Liver (tissue), 9 donors: ENCODE results near the gene NXPE2. TPM values are rescaled to one million over a fixed set of nuclear protein-coding genes. Genes with fewer than 3 reads are reported as not detected.
"Not testable (repeated sequence)": the region's sequence is repeated elsewhere in the genome, so short reads cannot be mapped to it uniquely, and the experiment has no call there.

Experiments
- DNase-seq: peaks from one replicate; pipeline ENCODE4 v3.0.0-alpha.2; 2017; ENCODE audit warnings: low spot score
- H3K27ac ChIP-seq, 2 donors: one replicate each; pipeline ENCODE4 v1.7.0; 2013; ENCODE audit warnings: inconsistent platforms in 2 of 2, low read length in 2 of 2, control low read depth in 1 of 2, low read depth in 1 of 2, mild to moderate bottlenecking in 1 of 2
- H3K27me3 ChIP-seq, 4 donors: one replicate each; pipeline versions ENCODE4 v1.6.1 to v1.7.0; 2013; ENCODE audit warnings: low read length in 3 of 4, inconsistent platforms in 1 of 4, mild to moderate bottlenecking in 1 of 4, moderate library complexity in 1 of 4; ENCODE audit not compliant: control insufficient read depth in 4 of 4, insufficient read depth in 4 of 4
- H3K36me3 ChIP-seq, 4 donors: one replicate each; pipeline versions ENCODE4 v1.6.1 to v1.7.0; 2013; ENCODE audit warnings: low read length in 3 of 4, mild to moderate bottlenecking in 3 of 4, low read depth in 1 of 4, moderate library complexity in 1 of 4; ENCODE audit not compliant: control insufficient read depth in 4 of 4, insufficient read depth in 3 of 4
- H3K4me1 ChIP-seq, 4 donors: one replicate each; pipeline versions ENCODE4 v1.6.1 to v1.7.0; 2013; ENCODE audit warnings: low read length in 3 of 4, mild to moderate bottlenecking in 3 of 4, moderate library complexity in 1 of 4; ENCODE audit not compliant: control insufficient read depth in 4 of 4, insufficient read depth in 4 of 4
- H3K4me3 ChIP-seq, 3 donors: one replicate each; pipeline versions ENCODE4 v1.6.1 to v1.7.0; 2013; ENCODE audit warnings: low read length in 3 of 3, control low read depth in 1 of 3, low read depth in 1 of 3, mild to moderate bottlenecking in 1 of 3
- H3K9ac ChIP-seq, 2 donors: one replicate each; pipeline ENCODE4 v1.7.0; 2013; ENCODE audit warnings: low read length in 2 of 2, mild to moderate bottlenecking in 2 of 2, moderate library complexity in 2 of 2, control low read depth in 1 of 2, low read depth in 1 of 2
- H3K9me3 ChIP-seq, 4 donors: one replicate each; pipeline versions ENCODE4 v1.6.1 to v1.7.0; 2013; ENCODE audit warnings: low read length in 3 of 4; ENCODE audit not compliant: control insufficient read depth in 4 of 4
- CTCF ChIP-seq: fragments of 150-350 bp; IDR thresholded peaks from 2 replicates; pipeline ENCODE4 v1.5.1; 2017; ENCODE audit warnings: improper control_type of control experiment, low read depth, low read length; ENCODE audit not compliant: missing input control
- EGR1 ChIP-seq, 2 donors: IDR thresholded peaks; 2 replicates each; pipeline ENCODE4 v1.6.1; 2016 to 2018; ENCODE audit warnings: antibody characterized with exemption in 2 of 2, low read depth in 2 of 2
- FOXA1 ChIP-seq: IDR thresholded peaks from 2 replicates; pipeline ENCODE4 v1.6.1; 2016; ENCODE audit warnings: antibody characterized with exemption
- FOXA2 ChIP-seq: IDR thresholded peaks from 2 replicates; pipeline ENCODE4 v1.6.1; 2016; ENCODE audit warnings: antibody characterized with exemption
- GABPA ChIP-seq, 2 donors: IDR thresholded peaks in 1 of 2; conservative IDR thresholded peaks in 1 of 2; 2 replicates each; pipeline ENCODE4 v1.6.1; 2016; ENCODE audit warnings: antibody characterized with exemption in 2 of 2, mild to moderate bottlenecking in 1 of 2, moderate library complexity in 1 of 2
- HNF4A ChIP-seq, 2 donors: conservative IDR thresholded peaks; 2 replicates each; pipeline ENCODE4 v1.6.1; 2016; ENCODE audit warnings: antibody characterized with exemption in 2 of 2, mild to moderate bottlenecking in 2 of 2
- HNF4G ChIP-seq: IDR thresholded peaks from 2 replicates; pipeline ENCODE4 v1.6.1; 2016; ENCODE audit warnings: antibody characterized with exemption
- JUND ChIP-seq, 2 donors: IDR thresholded peaks; 2 replicates each; pipeline ENCODE4 v1.6.1; 2016; ENCODE audit warnings: antibody characterized with exemption in 2 of 2
- NR2F2 ChIP-seq: IDR thresholded peaks from 2 replicates; pipeline ENCODE4 v1.6.1; 2016; ENCODE audit warnings: antibody characterized with exemption
- RAD21 ChIP-seq, 2 donors: IDR thresholded peaks; 2 replicates each; pipeline ENCODE4 v1.6.1; 2016; ENCODE audit warnings: antibody characterized with exemption in 2 of 2, mild to moderate bottlenecking in 2 of 2
- REST ChIP-seq: IDR thresholded peaks from 2 replicates; pipeline ENCODE4 v1.6.1; 2016; ENCODE audit warnings: antibody characterized with exemption, mild to moderate bottlenecking
- RXRA ChIP-seq, 2 donors: IDR thresholded peaks; 2 replicates each; pipeline ENCODE4 v1.6.1; 2017 to 2018; ENCODE audit warnings: antibody characterized with exemption in 2 of 2, mild to moderate bottlenecking in 1 of 2
- SP1 ChIP-seq: IDR thresholded peaks from 2 replicates; pipeline ENCODE4 v1.6.1; 2018; ENCODE audit warnings: antibody characterized with exemption, mild to moderate bottlenecking
- TAF1 ChIP-seq: conservative IDR thresholded peaks from 2 replicates; pipeline ENCODE4 v1.6.1; 2016; ENCODE audit warnings: antibody characterized with exemption, mild to moderate bottlenecking
- YY1 ChIP-seq: IDR thresholded peaks from 2 replicates; pipeline ENCODE4 v1.6.1; 2016; ENCODE audit warnings: antibody characterized with exemption, mild to moderate bottlenecking
- WGBS: extraction: QIAGEN DNeasy Blood & Tissue Kit; methylation state at CpG from one replicate; pipeline ENCODE4 v1.1.7; 2013; 5-methylcytosine and 5-hydroxymethylcytosine counted together
- polyA plus RNA-seq, 2 donors: library from polyadenylated mRNA; stranded (reverse) in 1 of 2; unstranded in 1 of 2; fragments of 200-250 nt in 1 of 2; fragments of >200 nt in 1 of 2; fragmentation: Nextera tagmentation in 1 of 2; extraction: Ambion mirVana in 1 of 2; gene quantifications; one replicate each; pipeline versions ENCODE4 v1.2.1 to v1.2.3, GENCODE V29; 2013 to 2015
- total RNA-seq, 2 donors: library from RNA; depleted of rRNA; stranded (reverse); fragments of >200 nt; gene quantifications; one replicate each; pipeline ENCODE4 v1.2.3, GENCODE V29; 2014
- TF ChIP-seq, protein P1 (sequence below): IDR thresholded peaks from 2 replicates; pipeline ENCODE4 v1.6.1; 2016; ENCODE audit warnings: antibody characterized with exemption
- TF ChIP-seq, protein P2 (sequence below): IDR thresholded peaks from 2 replicates; pipeline ENCODE4 v1.6.1; 2016; ENCODE audit warnings: antibody characterized with exemption
- TF ChIP-seq, protein P3 (sequence below): IDR thresholded peaks from 2 replicates; pipeline ENCODE4 v1.6.1; 2016; ENCODE audit warnings: antibody characterized with exemption
- donor health status: healthy.
- donor health status: healthy.
- donor health status: healthy.
- donor health status: healthy.
- donor health status: healthy.

Gene NXPE2
- total RNA-seq (under 1 TPM in 1 of 2 donors, not detected in 1; 0.05 TPM), polyA plus RNA-seq (not detected)

DNA sequence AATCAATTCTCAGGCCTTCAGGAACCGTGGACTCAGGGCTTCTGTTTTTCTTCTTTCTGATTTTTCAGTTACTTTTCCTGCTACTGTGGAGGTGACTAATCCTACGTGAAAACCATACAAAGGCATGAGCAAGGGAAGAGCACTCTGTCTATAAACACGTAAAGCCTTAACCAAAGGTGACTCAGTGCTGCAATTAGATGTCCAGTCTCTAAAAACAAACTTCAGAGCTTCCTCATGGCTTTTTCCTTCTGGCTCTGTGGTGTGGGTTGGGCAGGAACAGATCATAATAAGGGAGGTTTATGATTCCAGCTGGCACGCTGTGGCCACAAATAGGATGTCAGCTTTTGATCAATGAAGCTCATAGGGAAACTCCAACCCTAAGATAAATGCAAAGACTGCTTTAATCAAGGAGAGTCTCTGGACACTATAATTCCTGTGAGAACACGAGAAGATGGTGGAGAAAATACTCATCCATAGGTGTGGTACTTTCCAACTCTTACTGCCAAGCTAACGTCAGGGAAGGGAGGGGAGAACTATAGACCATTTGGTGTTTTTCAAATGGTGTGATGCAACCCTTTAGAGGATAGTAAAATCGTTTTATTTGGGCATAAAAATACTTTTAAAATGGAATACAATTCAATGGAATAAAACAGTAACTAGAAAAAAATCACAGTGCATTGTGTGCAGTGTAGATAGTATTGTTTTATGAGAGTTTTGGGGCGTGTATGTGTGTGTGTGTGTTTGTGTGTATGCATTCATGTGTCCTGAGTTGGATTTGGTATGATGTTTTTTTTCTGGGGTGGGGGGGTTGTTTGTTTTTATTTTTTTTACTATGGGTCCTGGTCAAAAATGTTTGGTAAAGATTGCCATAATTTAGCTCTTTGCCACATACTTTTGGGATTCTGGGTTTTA, at the start of gene NXPE2:
TSS of gene NXPE2 (plus strand) at position 403 of the 912 bp plus-strand sequence. CDS start at position 452, 49 bp downstream.
- DNase-seq = no peak
- TF ChIP-seq FOXA1 = no peak
- TF ChIP-seq TAF1 = no peak
- TF ChIP-seq, protein P1, sequence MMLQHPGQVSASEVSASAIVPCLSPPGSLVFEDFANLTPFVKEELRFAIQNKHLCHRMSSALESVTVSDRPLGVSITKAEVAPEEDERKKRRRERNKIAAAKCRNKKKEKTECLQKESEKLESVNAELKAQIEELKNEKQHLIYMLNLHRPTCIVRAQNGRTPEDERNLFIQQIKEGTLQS = no peak
- TF ChIP-seq HNF4A (conservative IDR thresholded peaks at IDR 0.05) = no peak
- TF ChIP-seq JUND (IDR thresholded peaks at IDR 0.05) = no peak
- TF ChIP-seq REST = no peak
- no peak for TF ChIP-seq NR2F2
- TF ChIP-seq RXRA (IDR thresholded peaks at IDR 0.05) = no peak
- TF ChIP-seq CTCF = no peak
- no peak for TF ChIP-seq FOXA2
- TF ChIP-seq, protein P2, sequence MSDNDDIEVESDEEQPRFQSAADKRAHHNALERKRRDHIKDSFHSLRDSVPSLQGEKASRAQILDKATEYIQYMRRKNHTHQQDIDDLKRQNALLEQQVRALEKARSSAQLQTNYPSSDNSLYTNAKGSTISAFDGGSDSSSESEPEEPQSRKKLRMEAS = no peak
- TF ChIP-seq RAD21 (IDR thresholded peaks at IDR 0.05) = no peak
- TF ChIP-seq GABPA (IDR thresholded peaks at IDR 0.05 in 1 of 2, conservative IDR thresholded peaks at IDR 0.05 in 1 of 2) = no peak
- TF ChIP-seq, protein P3, sequence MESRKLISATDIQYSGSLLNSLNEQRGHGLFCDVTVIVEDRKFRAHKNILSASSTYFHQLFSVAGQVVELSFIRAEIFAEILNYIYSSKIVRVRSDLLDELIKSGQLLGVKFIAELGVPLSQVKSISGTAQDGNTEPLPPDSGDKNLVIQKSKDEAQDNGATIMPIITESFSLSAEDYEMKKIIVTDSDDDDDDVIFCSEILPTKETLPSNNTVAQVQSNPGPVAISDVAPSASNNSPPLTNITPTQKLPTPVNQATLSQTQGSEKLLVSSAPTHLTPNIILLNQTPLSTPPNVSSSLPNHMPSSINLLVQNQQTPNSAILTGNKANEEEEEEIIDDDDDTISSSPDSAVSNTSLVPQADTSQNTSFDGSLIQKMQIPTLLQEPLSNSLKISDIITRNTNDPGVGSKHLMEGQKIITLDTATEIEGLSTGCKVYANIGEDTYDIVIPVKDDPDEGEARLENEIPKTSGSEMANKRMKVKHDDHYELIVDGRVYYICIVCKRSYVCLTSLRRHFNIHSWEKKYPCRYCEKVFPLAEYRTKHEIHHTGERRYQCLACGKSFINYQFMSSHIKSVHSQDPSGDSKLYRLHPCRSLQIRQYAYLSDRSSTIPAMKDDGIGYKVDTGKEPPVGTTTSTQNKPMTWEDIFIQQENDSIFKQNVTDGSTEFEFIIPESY = no peak
- no peak for TF ChIP-seq EGR1 (IDR thresholded peaks at IDR 0.05; ENCODE audit: low read depth in 2 of 2)
- no peak for TF ChIP-seq HNF4G
- TF ChIP-seq YY1 = no peak
- no peak for TF ChIP-seq SP1
- H3K27me3 ChIP-seq = peaks cover 0 to 2% (median 0%) of the 10 kb centered on the region in 4 donors
- no peaks in the 10 kb centered on the region for H3K9me3 ChIP-seq
- H3K27ac ChIP-seq = no peak within 1 kb of the TSS
- H3K4me1 ChIP-seq = no peaks in the 10 kb centered on the region
- H3K36me3 ChIP-seq = no peaks in the 10 kb centered on the region
- no peak within 1 kb of the TSS for H3K4me3 ChIP-seq
- 46% methylated on average over 8 of the region's 8 CpGs for WGBS
- H3K9ac ChIP-seq = no peak within 1 kb of the TSS

GRCh38 chr11:114631445-114631965, 46.8 kb upstream of the NXPE2 start:
- H3K9me3 ChIP-seq, H3K36me3 ChIP-seq, H3K9ac ChIP-seq, H3K4me1 ChIP-seq, H3K27ac ChIP-seq, DNase-seq, H3K4me3 ChIP-seq, H3K27me3 ChIP-seq: not testable (repeated sequence)
- WGBS = 91% methylated on average over 13 of the region's 13 CpGs

- H3K27me3 ChIP-seq, H3K9ac ChIP-seq, H3K9me3 ChIP-seq, H3K4me1 ChIP-seq, H3K36me3 ChIP-seq, H3K4me3 ChIP-seq, H3K27ac ChIP-seq, DNase-seq: not testable (repeated sequence)
- 96% methylated on average over 6 of the region's 6 CpGs for whole genome bisulfite sequencing
Measured at GRCh38 chr11:114639440-114639839, 38.9 kb upstream of the NXPE2 start.
